Activated naive CD8-positive, alpha-beta T cell treated with anti-CD3 and anti-CD28 coated beads, Interleukin-2, amount 50 U/mL, for 24 hours (primary cell): ENCODE data around the gene FGD5.
A peak's percentile ranks its signal among the peaks of the same experiment; 100 is the strongest.

Source experiments
- ATAC-seq: fragments of 150-1000 bp; cut with Tn5 transposase; one replicate; pipeline ENCODE4 v1.10.0; 2021
- DNase-seq: peaks from one replicate; pipeline ENCODE4 v3.0.0; 2021
- H3K27ac Mint-ChIP-seq: one replicate; pipeline ENCODE4 v1.8.0; 2021; ENCODE audit warnings: mild to moderate bottlenecking, mixed read lengths
- H3K27me3 Mint-ChIP-seq: one replicate; pipeline ENCODE4 v1.8.0; 2021; ENCODE audit warnings: mixed read lengths
- H3K36me3 Mint-ChIP-seq: one replicate; pipeline ENCODE4 v1.8.0; 2021; ENCODE audit warnings: low read depth, mixed read lengths
- H3K4me1 Mint-ChIP-seq: one replicate; pipeline ENCODE4 v1.8.0; 2021; ENCODE audit warnings: mixed read lengths
- H3K4me3 Mint-ChIP-seq: one replicate; pipeline ENCODE4 v1.8.0; 2021; ENCODE audit warnings: mild to moderate bottlenecking, moderate library complexity, mixed read lengths
- H3K9me3 Mint-ChIP-seq: one replicate; pipeline ENCODE4 v1.8.0; 2021; ENCODE audit warnings: mixed read lengths

The FGD5 gene

GRCh38 chr3:14796403-14797077 lies 22.2 kb upstream of the FGD5 start:
- H3K36me3 Mint-ChIP-seq: no peaks in the 10 kb centered on the region
- H3K4me1 Mint-ChIP-seq: no peaks in the 10 kb centered on the region
- no peaks in the 10 kb centered on the region for H3K9me3 Mint-ChIP-seq
- peaks cover under 1% of the 10 kb centered on the region for H3K27me3 Mint-ChIP-seq
- no peak for DNase-seq
- no peak overlapping the region for H3K27ac Mint-ChIP-seq
- ATAC-seq: no peak
- no peak overlapping the region for H3K4me3 Mint-ChIP-seq

- no peaks in the 10 kb centered on the region for H3K4me1 Mint-ChIP-seq
- no peaks in the 10 kb centered on the region for H3K9me3 Mint-ChIP-seq
- no peaks in the 10 kb centered on the region for H3K36me3 Mint-ChIP-seq
- H3K4me3 Mint-ChIP-seq: no peak overlapping the region
- ATAC-seq (no peak), DNase-seq (no peak)
- H3K27ac Mint-ChIP-seq: no peak overlapping the region
- H3K27me3 Mint-ChIP-seq: no peaks in the 10 kb centered on the region
These were observed 21.0 kb upstream of the FGD5 start for GRCh38 chr3:14797731-14798130.

GRCh38 chr3:14798231-14798630 lies 20.5 kb upstream of the FGD5 start:
- Mint-ChIP-seq H3K4me1 (no peaks in the 10 kb centered on the region), H3K9me3 (no peaks in the 10 kb centered on the region), H3K27ac (no peak overlapping the region), H3K27me3 (no peaks in the 10 kb centered on the region), H3K4me3 (no peak overlapping the region), H3K36me3 (no peaks in the 10 kb centered on the region)
- ATAC-seq: no peak
- DNase-seq: no peak

- Mint-ChIP-seq H3K27me3 (no peaks in the 10 kb centered on the region), H3K4me3 (no peak overlapping the region), H3K4me1 (peaks cover 7% of the 10 kb centered on the region), H3K9me3 (no peaks in the 10 kb centered on the region), H3K36me3 (no peaks in the 10 kb centered on the region), H3K27ac (no peak overlapping the region)
- ATAC-seq: no peak
- DNase-seq: no peak
These were observed 19.6 kb upstream of the FGD5 start for GRCh38 chr3:14799146-14799545.

GRCh38 chr3:14801031-14801430 lies 17.7 kb upstream of the FGD5 start:
- peaks cover 14% of the 10 kb centered on the region for H3K4me1 Mint-ChIP-seq
- H3K27ac Mint-ChIP-seq: no peak overlapping the region
- DNase-seq (no peak), ATAC-seq (no peak)
- H3K36me3 Mint-ChIP-seq: no peaks in the 10 kb centered on the region
- H3K4me3 Mint-ChIP-seq: no peak overlapping the region
- H3K27me3 Mint-ChIP-seq: peaks cover 6% of the 10 kb centered on the region
- H3K9me3 Mint-ChIP-seq: no peaks in the 10 kb centered on the region

GRCh38 chr3:14801668-14802380 lies 16.9 kb upstream of the FGD5 start:
- no peaks in the 10 kb centered on the region for H3K36me3 Mint-ChIP-seq
- H3K27me3 Mint-ChIP-seq: peaks cover 10% of the 10 kb centered on the region
- no peak for ATAC-seq
- no peaks in the 10 kb centered on the region for H3K9me3 Mint-ChIP-seq
- H3K4me1 Mint-ChIP-seq: peaks cover 16% of the 10 kb centered on the region
- no peak for DNase-seq
- H3K27ac Mint-ChIP-seq: no peak overlapping the region
- H3K4me3 Mint-ChIP-seq: no peak overlapping the region

GRCh38 chr3:14802381-14802731 lies 16.4 kb upstream of the FGD5 start:
- no peaks in the 10 kb centered on the region for H3K9me3 Mint-ChIP-seq
- H3K36me3 Mint-ChIP-seq: no peaks in the 10 kb centered on the region
- H3K27ac Mint-ChIP-seq: no peak overlapping the region
- no peak for DNase-seq
- H3K4me3 Mint-ChIP-seq: no peak overlapping the region
- H3K4me1 Mint-ChIP-seq: peaks cover 18% of the 10 kb centered on the region
- H3K27me3 Mint-ChIP-seq: peaks cover 12% of the 10 kb centered on the region
- no peak for ATAC-seq

- DNase-seq (peak; percentile 19), ATAC-seq (peak; percentile 29)
- H3K4me1 Mint-ChIP-seq: peaks cover 18% of the 10 kb centered on the region
- H3K36me3 Mint-ChIP-seq: no peaks in the 10 kb centered on the region
- H3K4me3 Mint-ChIP-seq: no peak overlapping the region
- no peaks in the 10 kb centered on the region for H3K9me3 Mint-ChIP-seq
- H3K27ac Mint-ChIP-seq: peak overlapping the region; percentile 55
- H3K27me3 Mint-ChIP-seq: peaks cover 14% of the 10 kb centered on the region
These were observed 15.4 kb upstream of the FGD5 start for GRCh38 chr3:14803101-14803980.

GRCh38 chr3:14803981-14804834 lies 14.6 kb upstream of the FGD5 start:
- peaks cover 18% of the 10 kb centered on the region for H3K4me1 Mint-ChIP-seq
- no peak overlapping the region for H3K4me3 Mint-ChIP-seq
- peak overlapping the region; percentile 55 for H3K27ac Mint-ChIP-seq
- no peaks in the 10 kb centered on the region for H3K9me3 Mint-ChIP-seq
- ATAC-seq (peak; percentile 9), DNase-seq (no peak)
- no peaks in the 10 kb centered on the region for H3K36me3 Mint-ChIP-seq
- H3K27me3 Mint-ChIP-seq: peaks cover 19% of the 10 kb centered on the region

- DNase-seq (no peak), ATAC-seq (no peak)
- no peaks in the 10 kb centered on the region for H3K36me3 Mint-ChIP-seq
- H3K4me1 Mint-ChIP-seq: peaks cover 18% of the 10 kb centered on the region
- H3K4me3 Mint-ChIP-seq: no peak overlapping the region
- H3K27me3 Mint-ChIP-seq: peaks cover 28% of the 10 kb centered on the region
- no peaks in the 10 kb centered on the region for H3K9me3 Mint-ChIP-seq
- H3K27ac Mint-ChIP-seq: peak overlapping the region; percentile 8
These were observed 13.7 kb upstream of the FGD5 start for GRCh38 chr3:14804835-14805780.

- H3K4me3 Mint-ChIP-seq: no peak overlapping the region
- H3K36me3 Mint-ChIP-seq: no peaks in the 10 kb centered on the region
- no peak for DNase-seq
- peaks cover 31% of the 10 kb centered on the region for H3K27me3 Mint-ChIP-seq
- no peak overlapping the region for H3K27ac Mint-ChIP-seq
- ATAC-seq: no peak
- no peaks in the 10 kb centered on the region for H3K9me3 Mint-ChIP-seq
- H3K4me1 Mint-ChIP-seq: peaks cover 19% of the 10 kb centered on the region
These were observed 12.7 kb upstream of the FGD5 start for GRCh38 chr3:14805961-14806537.

- peaks cover 22% of the 10 kb centered on the region for H3K4me1 Mint-ChIP-seq
- DNase-seq (peak; percentile 19), ATAC-seq (peak; percentile 54)
- no peak overlapping the region for H3K4me3 Mint-ChIP-seq
- no peak overlapping the region for H3K27ac Mint-ChIP-seq
- peaks cover 38% of the 10 kb centered on the region for H3K27me3 Mint-ChIP-seq
- H3K9me3 Mint-ChIP-seq: no peaks in the 10 kb centered on the region
- H3K36me3 Mint-ChIP-seq: no peaks in the 10 kb centered on the region
These were observed 12.0 kb upstream of the FGD5 start for GRCh38 chr3:14806641-14807263.

- Mint-ChIP-seq H3K4me3 (no peak overlapping the region), H3K27ac (no peak overlapping the region), H3K27me3 (peaks cover 51% of the 10 kb centered on the region), H3K4me1 (peaks cover 22% of the 10 kb centered on the region), H3K36me3 (no peaks in the 10 kb centered on the region), H3K9me3 (no peaks in the 10 kb centered on the region)
- no peak for DNase-seq
- ATAC-seq: no peak
These were observed 10.7 kb upstream of the FGD5 start for GRCh38 chr3:14808025-14808424.
